Astrocyte (in vitro differentiated cells and primary cell): ENCODE results near the gene NOP10.

Experiments
- EZH2 ChIP-seq: IDR thresholded peaks from 2 replicates; pipeline ENCODE4 v1.6.1; 2012; ENCODE audit warnings: mild to moderate bottlenecking, low read length, inconsistent platforms; ENCODE audit not compliant: insufficient read depth
- TF ChIP-seq, protein P1 (sequence below): IDR thresholded peaks from 2 replicates; pipeline ENCODE4 v1.5.1; 2011; ENCODE audit warnings: low read depth, mild to moderate bottlenecking, inconsistent platforms, low read length, moderate library complexity; ENCODE audit not compliant: insufficient read depth

DNA sequence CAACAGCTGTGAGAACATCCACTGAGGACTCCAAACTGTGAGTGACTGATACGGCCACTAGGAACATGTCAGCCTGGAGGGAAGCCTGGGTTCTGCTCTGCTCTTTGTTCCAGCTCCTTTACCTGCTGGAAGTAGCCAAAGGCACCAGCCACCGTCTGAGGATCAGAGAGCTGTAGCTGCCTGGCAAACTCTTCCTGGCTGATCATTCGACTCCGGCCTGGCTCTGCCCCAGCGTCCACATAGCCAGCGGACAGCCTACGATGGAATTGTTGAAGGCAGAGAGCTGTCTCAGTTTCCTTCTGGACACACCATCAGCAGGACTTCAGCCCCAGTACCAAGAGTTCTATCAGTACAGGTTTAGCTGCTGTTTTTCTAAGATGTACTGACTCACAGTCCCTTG lies 18.3 kb upstream of the NOP10 start:
- TF ChIP-seq, protein P1, sequence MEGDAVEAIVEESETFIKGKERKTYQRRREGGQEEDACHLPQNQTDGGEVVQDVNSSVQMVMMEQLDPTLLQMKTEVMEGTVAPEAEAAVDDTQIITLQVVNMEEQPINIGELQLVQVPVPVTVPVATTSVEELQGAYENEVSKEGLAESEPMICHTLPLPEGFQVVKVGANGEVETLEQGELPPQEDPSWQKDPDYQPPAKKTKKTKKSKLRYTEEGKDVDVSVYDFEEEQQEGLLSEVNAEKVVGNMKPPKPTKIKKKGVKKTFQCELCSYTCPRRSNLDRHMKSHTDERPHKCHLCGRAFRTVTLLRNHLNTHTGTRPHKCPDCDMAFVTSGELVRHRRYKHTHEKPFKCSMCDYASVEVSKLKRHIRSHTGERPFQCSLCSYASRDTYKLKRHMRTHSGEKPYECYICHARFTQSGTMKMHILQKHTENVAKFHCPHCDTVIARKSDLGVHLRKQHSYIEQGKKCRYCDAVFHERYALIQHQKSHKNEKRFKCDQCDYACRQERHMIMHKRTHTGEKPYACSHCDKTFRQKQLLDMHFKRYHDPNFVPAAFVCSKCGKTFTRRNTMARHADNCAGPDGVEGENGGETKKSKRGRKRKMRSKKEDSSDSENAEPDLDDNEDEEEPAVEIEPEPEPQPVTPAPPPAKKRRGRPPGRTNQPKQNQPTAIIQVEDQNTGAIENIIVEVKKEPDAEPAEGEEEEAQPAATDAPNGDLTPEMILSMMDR = no peak
- TF ChIP-seq EZH2 = no peak
